Lower leg skin (tissue), 4 donors: ENCODE results near the gene TARP.

Experiments
- DNase-seq, 2 donors: peaks; one replicate each; pipeline ENCODE4 v3.0.0-alpha.2; 2019; ENCODE audit warnings: low spot score in 2 of 2
- H3K4me3 ChIP-seq: fragments of 200-600 bp; sonication (generic); 2 replicates; pipeline ENCODE4 v1.5.1; 2017; ENCODE audit warnings: mild to moderate bottlenecking, low read depth; ENCODE audit not compliant: poor library complexity, severe bottlenecking
- CTCF ChIP-seq, 3 donors: fragments of 450-650 bp; IDR thresholded peaks; one replicate each; pipeline ENCODE4 v1.5.1; 2016; ENCODE audit warnings: antibody characterized with exemption in 3 of 3, mild to moderate bottlenecking in 3 of 3, moderate library complexity in 2 of 3
- POLR2A ChIP-seq, 2 donors: fragments of 450-650 bp; IDR thresholded peaks; one replicate each; pipeline ENCODE4 v1.6.1; 2016 to 2017; ENCODE audit warnings: antibody characterized with exemption in 2 of 2, mild to moderate bottlenecking in 1 of 2, moderate library complexity in 1 of 2
- WGBS, 2 donors: methylation state at CpG; one replicate each; pipeline ENCODE4 v1.1.5; 2018; 5-methylcytosine and 5-hydroxymethylcytosine counted together
- intact Hi-C: fragments of 100-400 bp; cut with DNase I; formaldehyde crosslinking; loops from one replicate; pipeline ENCODE4 v1.15.0; 2023; ENCODE audit warnings: low total_unique reads

Gene TARP

GRCh38 chr7:38232502-38233366 lies 40.7 kb downstream of the TARP start:
- intact Hi-C loops: no loop called here
- no peak overlapping the region for H3K4me3 ChIP-seq
- DNase-seq: no peak
- no peak for TF ChIP-seq POLR2A (IDR thresholded peaks at IDR 0.05)
- TF ChIP-seq CTCF (IDR thresholded peaks at IDR 0.05): no peak
- WGBS, 2 donors: 74 to 81% methylated on average over 11 of the region's 11 CpGs

GRCh38 chr7:38229884-38230642 lies 43.4 kb downstream of the TARP start:
- TF ChIP-seq CTCF (IDR thresholded peaks at IDR 0.05) (no peak), POLR2A (IDR thresholded peaks at IDR 0.05) (no peak)
- intact Hi-C loops: no loop called here
- no peak for DNase-seq
- no peak overlapping the region for H3K4me3 ChIP-seq
- WGBS, 2 donors: 83 to 87% methylated on average over 6 of the region's 6 CpGs

- DNase-seq: no peak
- H3K4me3 ChIP-seq: no peak overlapping the region
- 91 to 92% methylated on average over 6 of the region's 6 CpGs for WGBS, 2 donors
- no peak for TF ChIP-seq CTCF (IDR thresholded peaks at IDR 0.05)
- no peak for TF ChIP-seq POLR2A (IDR thresholded peaks at IDR 0.05)
- intact Hi-C loops: no loop called here
Measured at GRCh38 chr7:38229386-38229785, 44.0 kb downstream of the TARP start.

- intact Hi-C loops: loop anchor here (5.0 kb wide), 1 partner anchor 117 kb away; no protein-coding TSS in a partner anchor
- no peak overlapping the region for H3K4me3 ChIP-seq
- 85 to 89% methylated on average over 5 of the region's 5 CpGs for WGBS, 2 donors
- TF ChIP-seq CTCF (IDR thresholded peaks at IDR 0.05): no peak
- TF ChIP-seq POLR2A (IDR thresholded peaks at IDR 0.05): no peak
- no peak for DNase-seq
Measured at GRCh38 chr7:38224392-38224791, 49.0 kb downstream of the TARP start.

- TF ChIP-seq POLR2A (IDR thresholded peaks at IDR 0.05) (no peak), CTCF (IDR thresholded peaks at IDR 0.05) (no peak)
- H3K4me3 ChIP-seq: no peak overlapping the region
- WGBS, 2 donors: 90 to 91% methylated on average over 2 of the region's 2 CpGs
- intact Hi-C loops: loop anchor here (5.0 kb wide), 1 partner anchor 116 kb away; no protein-coding TSS in a partner anchor
- DNase-seq: no peak
Measured at GRCh38 chr7:38223306-38223705, 50.1 kb downstream of the TARP start.
